CD4-positive, alpha-beta T cell treated with Interferon alpha-2 for 1 hour (primary cell): ENCODE data around the gene PIF1.
A peak's percentile ranks its signal among the peaks of the same experiment; 100 is the strongest.

Source experiments
- DNase-seq, 2 donors: peaks; one replicate each; pipeline ENCODE4 v3.0.0-alpha.2; 2020 to 2022

The PIF1 gene, protein sequence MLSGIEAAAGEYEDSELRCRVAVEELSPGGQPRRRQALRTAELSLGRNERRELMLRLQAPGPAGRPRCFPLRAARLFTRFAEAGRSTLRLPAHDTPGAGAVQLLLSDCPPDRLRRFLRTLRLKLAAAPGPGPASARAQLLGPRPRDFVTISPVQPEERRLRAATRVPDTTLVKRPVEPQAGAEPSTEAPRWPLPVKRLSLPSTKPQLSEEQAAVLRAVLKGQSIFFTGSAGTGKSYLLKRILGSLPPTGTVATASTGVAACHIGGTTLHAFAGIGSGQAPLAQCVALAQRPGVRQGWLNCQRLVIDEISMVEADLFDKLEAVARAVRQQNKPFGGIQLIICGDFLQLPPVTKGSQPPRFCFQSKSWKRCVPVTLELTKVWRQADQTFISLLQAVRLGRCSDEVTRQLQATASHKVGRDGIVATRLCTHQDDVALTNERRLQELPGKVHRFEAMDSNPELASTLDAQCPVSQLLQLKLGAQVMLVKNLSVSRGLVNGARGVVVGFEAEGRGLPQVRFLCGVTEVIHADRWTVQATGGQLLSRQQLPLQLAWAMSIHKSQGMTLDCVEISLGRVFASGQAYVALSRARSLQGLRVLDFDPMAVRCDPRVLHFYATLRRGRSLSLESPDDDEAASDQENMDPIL

DNA sequence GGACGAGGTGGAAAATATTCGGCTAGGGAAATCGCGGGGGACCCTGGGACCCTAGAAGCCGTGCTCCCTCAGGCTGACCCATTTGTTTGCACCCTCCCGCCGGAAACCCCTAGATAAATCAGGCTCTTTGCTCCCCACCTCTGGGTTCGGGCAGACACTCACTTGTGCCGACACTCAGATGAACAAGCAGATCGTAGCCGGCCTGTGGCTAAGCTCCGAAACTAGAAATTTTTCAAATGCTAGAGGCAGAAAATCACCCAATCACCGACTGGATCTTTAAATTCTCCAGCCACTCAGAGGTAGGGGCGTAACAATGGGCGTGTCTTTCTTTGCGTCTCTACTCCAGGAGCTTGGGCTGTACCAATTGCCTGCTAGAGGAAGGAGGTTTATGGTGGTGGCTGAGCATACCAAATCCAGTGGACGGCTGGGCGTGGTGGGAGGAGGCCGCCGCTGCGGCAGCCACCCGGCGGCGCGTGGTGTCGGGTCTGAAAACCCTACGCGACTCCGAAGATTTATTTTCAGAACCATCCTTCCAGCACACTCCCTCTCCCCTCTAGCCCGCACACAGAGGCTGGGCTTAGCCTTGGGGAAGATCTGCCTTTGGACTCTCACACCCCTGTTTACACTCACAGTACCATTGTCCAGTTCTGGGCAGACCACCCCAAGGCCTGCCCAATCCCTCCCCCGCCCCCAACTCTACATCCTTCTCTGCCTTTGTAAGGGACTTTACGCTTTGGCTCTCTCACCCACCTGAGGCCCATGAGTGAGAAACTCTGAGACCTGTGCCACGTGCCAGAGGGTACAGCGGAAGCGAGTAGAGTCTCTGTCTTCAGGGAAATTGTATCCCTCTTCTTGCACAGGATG is at the start of gene PIF1:
TSS of gene PIF1 (minus strand) at position 217 of the 864 bp plus-strand sequence. CDS start 1,312 bp downstream, outside the sequence.
- DNase-seq = peak; percentile 94 to 97

DNA sequence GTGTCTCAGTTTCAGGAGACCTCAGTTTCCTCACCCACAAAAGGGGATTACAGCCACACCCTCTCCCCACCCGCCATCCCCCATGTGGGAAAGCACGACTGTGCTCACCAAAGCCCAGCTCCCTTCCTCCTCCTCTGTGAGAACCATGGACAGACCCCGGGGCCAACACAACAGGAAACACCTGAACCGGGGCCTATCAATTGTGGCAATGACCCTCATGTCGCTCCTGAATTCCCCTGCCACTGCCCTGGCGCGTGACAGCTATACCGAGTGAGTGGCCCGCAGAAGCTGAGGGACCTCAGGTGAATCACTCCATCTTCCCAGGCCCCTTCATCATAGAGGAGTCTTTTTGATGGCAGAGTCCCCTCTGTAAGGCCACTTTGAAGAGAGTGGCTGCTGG is 44.9 kb upstream of the PIF1 start:
- DNase-seq = no peak

DNA sequence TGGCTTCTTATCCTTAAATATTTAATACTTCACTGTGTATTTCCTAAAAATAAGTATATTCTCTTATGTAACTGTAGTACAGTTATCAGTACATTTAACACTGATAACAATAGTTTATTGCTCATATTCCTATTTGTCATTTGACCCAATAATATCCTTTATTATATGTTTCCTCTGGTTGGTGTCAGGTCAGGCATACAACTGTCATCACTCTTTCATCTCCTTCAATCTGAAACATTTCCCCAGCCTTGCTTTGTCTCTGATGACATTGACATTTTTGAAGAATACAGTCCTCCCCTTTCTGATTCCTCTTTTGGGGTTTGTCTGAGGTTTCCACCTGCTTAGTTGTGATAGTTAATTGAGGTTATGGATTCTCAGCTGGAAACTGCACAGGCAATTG is 44.1 kb upstream of the PIF1 start:
- no peak for DNase-seq

DNA sequence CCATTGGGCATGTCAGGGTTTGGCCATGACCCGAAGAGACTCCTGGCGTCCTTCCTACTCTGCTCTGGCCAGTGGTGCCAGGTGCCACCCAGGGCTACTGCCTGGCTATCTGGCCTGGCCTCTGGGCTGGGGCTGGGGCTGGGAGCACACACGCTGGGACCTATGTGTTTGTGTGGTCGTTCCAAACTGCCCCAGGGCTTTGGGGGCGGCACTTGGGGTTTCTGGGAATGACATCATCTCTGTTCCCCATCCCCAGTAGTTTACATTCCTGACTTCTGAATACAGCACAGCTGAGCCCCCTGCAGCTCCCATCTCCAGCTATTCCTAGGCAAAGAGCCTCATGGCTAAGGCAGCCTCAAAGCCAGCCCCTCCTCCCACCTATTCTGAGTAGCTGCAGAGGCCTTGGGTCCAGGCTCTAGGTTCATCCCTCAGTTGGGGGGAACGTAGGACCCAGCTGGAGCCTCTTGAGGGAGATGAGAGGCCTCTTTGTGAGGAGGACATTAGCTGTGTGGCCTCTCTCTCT is 40.6 kb upstream of the PIF1 start:
- DNase-seq = no peak

DNA sequence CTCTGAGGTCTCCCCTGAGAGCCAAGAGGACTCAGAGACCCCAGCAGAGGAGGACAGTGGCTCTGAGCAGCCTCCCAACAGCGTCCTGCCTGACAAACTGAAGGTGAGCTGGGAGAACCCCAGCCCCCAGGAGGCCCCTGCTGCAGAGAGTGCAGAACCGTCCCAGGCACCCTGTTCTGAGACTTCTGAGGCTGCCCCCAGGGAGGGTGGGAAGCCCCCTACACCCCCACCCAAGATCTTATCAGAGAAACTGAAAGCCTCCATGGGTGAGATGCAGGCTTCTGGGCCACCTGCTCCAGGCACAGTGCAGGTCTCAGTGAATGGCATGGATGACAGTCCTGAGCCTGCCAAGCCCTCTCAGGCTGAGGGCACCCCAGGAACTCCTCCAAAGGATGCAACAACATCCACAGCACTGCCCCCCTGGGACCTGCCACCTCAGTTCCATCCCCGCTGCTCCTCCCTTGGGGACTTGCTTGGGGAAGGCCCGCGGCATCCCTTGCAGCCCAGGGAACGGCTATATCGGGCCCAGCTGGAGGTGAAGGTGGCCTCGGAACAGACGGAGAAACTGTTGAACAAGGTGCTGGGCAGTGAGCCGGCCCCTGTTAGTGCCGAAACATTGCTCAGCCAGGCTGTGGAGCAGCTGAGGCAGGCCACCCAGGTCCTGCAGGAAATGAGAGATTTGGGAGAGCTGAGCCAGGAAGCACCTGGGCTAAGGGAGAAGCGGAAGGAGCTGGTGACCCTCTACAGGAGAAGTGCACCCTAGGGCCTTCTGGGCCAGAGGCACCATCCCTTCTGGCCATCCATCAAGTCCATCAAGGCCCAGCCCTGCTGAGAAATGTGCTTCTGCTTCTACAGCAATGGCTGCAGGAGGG is 39.9 kb upstream of the PIF1 start:
- no peak for DNase-seq

DNA sequence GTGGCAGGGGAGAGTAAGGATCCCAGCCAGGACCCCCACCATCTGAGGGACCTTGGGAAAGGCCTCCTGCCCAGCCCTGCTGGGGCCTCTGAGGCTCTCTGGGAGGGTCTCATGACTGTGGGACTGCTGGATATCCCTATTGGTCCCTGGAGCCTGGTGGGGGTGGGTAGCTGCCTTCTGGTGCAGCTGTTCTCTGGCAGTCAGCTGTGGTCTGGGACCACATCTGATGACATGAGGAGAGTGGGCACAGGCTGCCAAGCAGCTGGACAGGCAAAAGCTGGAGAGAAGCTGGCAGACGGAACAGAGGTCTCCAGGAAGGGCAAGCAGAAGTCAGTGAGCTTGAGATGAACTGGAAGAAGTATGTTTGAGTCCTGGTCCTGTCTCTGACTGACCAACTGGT is 38.6 kb upstream of the PIF1 start:
- DNase-seq = no peak

DNA sequence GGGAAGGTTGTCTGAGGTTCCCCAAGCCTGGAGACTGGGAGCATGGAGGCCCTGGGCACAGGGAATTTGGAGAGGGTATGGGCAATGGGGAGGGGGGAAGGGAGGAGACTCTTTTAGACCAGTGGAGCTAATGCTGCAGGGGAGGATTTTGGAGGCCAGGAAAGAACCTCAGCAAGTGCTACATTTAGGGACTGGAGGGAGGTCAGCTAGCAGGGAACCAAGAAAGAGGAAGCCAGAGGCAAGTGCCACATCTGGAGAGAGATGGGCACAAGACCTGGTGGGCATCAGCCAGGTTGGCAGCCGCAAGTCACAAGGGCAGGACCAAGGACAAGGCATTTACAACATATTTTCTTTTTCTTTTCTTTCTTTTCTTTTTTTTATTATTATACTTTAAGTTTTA is 37.0 kb upstream of the PIF1 start:
- no peak for DNase-seq

DNA sequence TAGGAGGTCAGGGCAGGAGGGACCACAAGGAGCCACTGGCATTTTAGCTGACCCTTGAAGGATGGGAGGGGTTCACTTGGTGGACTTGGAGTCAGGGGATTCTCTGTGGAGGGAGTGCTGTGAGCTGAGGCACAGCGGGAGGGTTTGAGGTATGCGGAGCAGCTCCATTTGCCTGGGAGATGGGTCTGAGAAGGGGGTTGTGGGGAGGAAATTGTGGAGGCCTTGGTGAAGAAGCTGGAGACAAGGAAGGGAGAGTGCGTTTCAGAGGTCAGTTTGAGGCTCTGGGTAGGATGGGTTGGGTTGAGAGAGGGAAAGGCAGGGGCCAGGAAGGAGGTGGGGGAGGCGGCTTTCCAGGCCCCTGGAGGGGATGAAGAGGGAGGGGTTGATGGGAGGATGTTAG is 36.5 kb upstream of the PIF1 start:
- no peak for DNase-seq

DNA sequence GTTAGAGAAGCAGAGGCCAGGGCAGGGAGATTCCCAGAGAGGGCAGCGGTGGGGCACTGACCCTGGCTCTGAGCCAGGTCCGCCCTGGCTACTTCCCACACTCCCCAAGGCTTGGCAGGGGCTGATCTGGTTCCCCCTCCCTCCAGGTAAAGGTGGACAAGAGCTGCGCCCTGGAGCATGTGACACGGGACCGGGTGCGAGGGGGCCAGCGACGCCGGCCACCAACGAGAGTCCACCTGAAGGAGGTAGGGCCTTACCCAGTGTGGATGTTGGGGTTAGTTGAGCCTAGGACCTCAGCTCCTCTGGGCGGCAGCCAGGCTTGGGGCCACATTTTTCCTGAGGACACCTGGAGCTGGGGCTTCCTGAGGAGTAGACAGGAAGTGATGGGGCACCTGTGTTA is 35.9 kb upstream of the PIF1 start:
- no peak for DNase-seq

DNA sequence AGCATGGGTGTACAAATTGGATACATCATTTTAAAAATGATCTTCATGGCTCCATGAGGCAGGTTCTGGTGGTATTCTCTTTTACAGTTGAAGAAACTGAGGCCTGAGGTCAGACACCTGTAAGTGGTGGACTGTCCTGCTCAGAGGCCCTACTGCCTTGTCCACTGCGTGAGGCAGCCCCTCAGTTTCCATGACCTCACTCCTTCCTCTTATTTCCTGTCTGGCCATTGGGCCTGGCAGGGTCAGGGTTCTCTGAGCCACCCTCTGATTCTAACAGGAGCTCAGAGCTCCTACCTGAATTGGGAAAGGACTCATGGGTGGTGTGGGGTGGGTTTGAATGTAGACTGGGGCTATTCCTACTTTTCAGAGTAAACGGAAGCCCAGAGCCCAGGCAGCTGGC is 33.8 kb upstream of the PIF1 start:
- no peak for DNase-seq

DNA sequence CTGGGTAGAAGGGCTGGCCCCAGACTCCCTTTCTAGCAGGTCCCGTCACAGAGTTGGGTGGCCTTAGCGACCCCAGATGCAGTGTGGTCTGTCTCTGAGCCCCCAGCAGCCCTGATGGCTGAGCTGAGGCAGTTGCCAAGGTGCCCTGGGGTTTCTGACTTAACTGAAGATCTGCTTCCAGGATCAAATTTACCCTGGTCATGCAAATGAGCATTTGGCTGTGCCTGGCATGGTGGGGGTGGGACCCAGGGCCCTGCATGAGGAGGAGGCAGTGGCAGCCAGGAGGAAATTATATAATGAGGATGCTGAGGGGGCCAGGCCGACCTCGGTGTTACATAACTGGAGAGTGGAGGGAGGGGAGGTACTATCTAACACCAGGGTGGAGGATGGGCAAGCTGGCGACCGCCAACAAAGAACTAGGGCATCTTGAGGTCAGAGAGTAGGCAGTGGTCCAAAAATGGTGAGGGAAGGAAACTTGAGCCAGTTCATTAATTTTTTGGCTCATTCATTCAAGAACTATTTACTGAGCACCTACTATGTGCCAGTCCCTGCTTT is 32.7 kb upstream of the PIF1 start:
- no peak for DNase-seq

DNA sequence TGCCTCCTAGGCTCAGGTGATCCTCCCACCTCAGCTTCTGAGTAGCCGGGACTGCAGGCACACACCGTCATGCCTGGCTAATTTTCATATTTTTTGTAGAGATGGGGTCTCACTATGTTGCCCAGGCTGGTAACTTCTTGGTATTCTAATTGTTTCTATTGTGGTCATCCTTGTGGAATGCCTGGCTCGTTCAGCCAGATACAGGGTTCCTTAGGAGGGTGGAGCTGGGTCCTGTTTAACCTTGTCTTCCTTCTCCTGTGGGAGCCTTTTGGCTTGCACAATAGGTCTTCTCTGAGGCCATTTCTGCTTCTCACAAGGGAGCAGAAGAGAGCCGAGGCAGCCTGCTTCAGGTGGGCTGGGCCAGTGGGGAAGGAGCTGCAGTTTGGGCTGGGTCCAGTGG is 32.0 kb upstream of the PIF1 start:
- DNase-seq = no peak

DNA sequence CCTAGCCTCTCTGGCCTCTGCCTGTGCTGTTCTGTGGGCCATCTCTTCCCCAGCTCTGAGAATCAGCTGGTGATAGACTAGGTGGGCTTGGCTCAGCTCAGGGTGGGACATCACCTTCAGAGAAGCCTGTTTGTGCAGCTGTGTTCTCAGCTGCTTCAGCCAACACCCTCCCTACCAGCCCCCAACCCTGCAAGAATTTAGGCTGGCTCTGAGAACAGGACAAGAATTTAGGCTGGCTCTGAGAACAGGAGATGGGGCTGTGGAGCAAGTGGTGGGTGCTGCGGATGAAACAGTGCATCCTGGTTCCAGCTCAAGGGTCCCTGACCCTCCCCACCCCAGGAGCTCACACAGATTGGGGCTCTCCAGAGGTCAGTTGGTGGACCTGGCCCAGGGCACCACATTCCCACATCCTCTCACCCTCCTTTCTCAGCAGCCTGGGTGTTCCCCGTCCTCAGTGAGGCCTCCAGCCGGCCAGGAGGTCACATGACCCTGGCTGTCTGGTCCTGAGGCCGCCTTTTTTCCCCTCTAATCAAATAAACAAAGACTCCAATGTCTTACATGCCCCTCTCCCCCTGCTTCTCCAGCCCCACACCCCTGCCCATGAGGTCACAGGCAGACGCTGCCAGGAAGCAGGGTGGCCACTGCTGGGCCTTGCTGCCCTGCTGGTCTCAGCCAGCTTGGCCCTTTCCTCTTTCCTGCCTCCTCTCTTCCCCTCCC is 31.1 kb upstream of the PIF1 start:
- no peak for DNase-seq

DNA sequence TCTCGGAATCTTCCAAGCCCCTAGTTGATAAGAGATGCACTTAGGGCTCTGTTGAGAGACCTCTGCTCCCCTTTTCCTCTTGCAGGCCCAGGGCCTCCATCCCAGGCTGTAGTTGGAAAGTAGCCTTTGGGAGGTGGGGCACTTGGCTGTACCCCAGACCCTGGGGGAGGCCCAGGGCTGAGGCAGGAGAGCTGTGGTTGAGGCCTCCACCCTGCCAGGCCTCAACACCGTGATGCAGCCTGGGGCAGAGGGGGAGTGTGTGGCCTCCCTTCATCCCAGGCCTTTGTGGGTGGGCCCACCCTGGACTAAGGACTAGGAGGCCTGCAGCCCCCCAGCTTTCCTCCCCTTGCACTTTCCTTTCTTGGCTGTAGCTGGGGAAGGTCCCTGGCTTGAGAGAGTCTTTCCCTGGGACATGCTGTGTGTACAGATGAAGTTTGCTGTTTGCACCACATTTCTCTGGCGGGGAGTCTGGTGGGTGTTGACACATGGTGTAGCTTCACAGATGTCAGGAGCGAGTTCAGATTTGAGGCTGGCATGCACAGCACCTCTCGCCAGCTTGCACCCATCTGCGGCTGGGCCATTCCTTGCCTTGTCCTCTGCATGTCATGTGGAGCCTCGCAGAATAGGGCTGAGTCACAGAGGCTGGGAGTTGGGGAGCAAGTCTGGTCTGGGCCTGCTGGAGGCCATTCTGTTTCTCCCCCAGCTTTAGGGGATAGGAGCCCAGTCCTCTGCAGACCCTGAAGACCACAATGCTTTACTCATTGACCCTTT is 29.9 kb upstream of the PIF1 start:
- no peak for DNase-seq

DNA sequence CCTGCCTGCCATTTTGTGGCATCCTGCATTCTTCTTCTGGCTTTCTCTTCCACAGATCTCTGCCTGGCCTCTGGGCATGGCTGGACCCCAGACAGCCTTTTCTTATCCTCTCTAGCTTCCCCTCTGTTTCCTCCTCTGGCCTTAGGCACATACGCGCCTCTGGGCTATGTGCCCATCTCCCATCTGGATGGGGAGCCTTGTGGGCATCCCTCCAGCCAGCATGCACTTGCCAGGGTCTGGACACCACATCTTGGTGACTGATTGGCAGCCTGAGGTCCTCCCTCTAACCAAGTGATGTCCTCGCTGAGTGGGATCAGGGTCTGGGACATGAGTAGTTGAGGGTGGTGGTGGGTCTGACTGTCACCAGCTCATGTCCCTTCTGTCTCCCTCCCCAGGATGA is 29.1 kb upstream of the PIF1 start:
- DNase-seq = no peak

DNA sequence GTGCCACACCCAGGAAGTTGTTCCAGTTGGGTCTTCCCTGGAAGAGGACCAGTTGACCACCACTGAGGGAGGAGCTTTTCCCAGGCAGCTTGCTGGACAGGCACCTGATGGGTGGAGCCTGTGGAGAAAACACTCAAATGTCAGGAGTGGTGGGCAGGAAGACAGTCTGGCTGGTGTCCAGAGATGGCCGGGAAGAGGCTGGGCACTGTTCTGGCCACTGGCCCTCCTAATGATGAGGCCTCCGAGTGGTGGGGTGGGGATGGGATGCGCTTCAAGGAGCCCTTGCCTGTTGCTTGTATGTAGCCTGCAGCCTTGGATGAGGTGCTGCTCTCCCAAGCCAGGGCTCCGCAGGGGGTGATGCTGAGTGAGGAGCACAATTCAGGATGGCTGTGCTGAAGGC is 28.6 kb upstream of the PIF1 start:
- DNase-seq = no peak

DNA sequence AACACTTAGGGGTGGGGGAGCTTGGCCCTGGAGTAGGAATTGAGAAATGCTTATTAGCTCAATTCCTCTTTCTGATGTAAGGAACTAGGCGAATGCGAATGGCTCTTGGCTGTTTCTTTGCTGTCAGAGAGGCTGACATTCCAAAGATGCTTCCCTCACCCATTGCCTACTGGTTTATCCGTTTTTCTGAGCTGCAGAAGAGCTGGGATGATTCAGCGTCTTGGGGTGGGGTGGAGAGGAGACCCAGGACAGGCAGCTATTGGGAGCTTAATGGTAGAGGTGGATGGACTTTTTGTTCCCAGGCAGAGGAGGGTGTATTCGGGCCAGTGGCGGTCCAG is 26.0 kb upstream of the PIF1 start:
- no peak for DNase-seq

DNA sequence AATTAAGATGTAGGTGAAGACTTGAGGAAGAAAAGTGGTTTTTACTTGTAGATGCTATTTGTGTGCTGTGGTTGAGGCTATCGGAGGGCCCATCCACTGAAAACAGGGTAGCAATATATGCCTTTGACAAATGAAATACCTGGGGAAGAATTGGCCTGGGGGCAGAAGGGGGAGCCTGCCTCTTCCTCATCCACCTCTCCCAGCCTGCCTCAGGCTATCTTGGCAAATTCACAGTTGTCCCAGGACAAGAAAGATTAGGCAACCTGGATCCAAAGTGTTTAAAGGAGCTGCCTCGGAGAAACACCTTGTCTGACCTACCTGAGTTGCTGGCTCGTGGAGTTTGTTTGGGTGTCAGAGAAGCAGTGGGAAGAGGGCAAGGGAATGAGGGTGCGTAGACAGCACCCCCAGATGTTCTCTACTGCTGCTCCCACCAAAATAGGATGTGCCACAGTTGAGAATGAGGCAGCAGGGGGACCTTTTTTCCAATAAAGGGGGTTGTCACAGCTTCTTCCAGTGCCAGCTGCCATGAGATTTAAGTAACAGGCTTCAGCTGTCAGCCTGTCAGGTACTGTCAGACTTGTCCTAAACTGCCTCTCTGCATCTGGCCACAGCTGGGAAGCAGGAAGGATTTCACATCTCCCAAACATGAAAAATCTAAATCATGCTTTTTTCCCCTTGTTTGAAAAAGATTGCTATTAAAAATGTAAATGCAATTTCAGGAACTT is 25.5 kb upstream of the PIF1 start:
- DNase-seq = no peak

DNA sequence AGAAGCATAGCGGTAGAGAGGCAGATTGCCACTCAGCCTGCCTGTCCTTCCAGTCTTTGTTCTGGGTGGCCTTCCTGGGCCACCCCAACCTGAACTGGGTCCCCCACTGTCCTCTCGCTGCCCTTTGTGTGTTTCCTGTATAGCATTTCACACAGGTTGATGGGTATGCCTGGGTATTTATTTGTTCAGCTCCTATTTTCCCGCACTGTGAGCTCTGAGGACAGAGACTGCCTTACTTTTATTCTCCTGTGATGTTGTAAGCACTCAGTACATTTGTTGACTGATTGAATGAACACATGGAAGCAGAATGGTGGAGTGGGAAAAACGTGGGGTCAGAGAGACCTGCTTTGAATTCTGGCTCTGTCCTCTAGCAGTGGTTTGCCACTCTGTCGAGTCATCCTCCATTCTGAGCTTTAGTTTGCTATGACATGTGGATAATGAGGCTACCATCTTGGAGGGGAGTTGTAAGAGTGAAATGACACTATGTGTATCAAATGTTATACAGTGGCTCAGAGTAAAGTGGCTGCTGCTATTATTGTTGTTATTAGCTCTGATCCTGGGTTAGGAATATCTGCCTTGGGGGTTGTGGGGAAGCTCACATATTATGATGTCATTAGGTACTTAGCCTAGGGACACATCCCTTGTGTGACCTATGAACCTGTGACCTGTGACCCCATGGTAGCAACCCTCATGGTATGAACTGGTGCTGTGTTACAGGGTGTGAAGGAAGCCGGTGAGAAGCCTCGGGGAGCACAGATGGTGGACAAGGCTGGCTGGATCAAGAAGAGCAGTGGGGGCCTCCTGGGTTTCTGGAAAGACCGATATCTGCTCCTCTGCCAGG is 22.6 kb upstream of the PIF1 start:
- DNase-seq = no peak
